H1 (cell line): ENCODE measurements around the gene CDKN1B. TPM values are rescaled to one million over a fixed set of nuclear protein-coding genes. Genes with fewer than 3 reads are reported as not detected.

Experiments used
- CTCF ChIA-PET: fragments of 300-600 bp; sonication (Branson Sonifier 250); formaldehyde crosslinking; loops from one replicate; lab custom pipeline; 2021; ENCODE audit not compliant: partially characterized antibody; lab: Charles Lee
- POLR2A ChIA-PET: fragments of 300-600 bp; sonication (Branson Sonifier 250); formaldehyde crosslinking; loops from one replicate; lab custom pipeline; 2021; ENCODE audit warnings: inconsistent platforms; ENCODE audit not compliant: partially characterized antibody; lab: Charles Lee
- DNase-seq, 2 experiments: peaks; one replicate each; pipeline versions ENCODE4 v3.0.0 to v3.0.0-alpha.2; 2010 to 2022; ENCODE audit warnings: low spot score in 2 of 2, low read depth in 1 of 2, mixed read lengths in 1 of 2
- FAIRE-seq: peaks from 2 replicates; lab custom pipeline; 2011; peaks lifted over from hg19 to GRCh38; lab: Jason Lieb, UNC
- H2AFZ ChIP-seq: 2 replicates; pipeline ENCODE4 v1.8.1; 2012; ENCODE audit warnings: low read length, inconsistent platforms
- H2AK5ac ChIP-seq: 2 replicates; pipeline ENCODE4 v1.6.1; 2013; ENCODE audit warnings: low read depth, low read length
- H2BK120ac ChIP-seq: replicated peaks from 2 replicates; pipeline ENCODE3; 2013; ENCODE audit warnings: low read depth, low read length, inconsistent platforms
- H2BK12ac ChIP-seq: 2 replicates; pipeline ENCODE4 v1.6.1; 2013; ENCODE audit warnings: low read depth, low read length
- H2BK15ac ChIP-seq: 2 replicates; pipeline ENCODE4 v1.6.1; 2013; ENCODE audit warnings: low read length
- H2BK20ac ChIP-seq: 2 replicates; pipeline ENCODE4 v1.6.1; 2013; ENCODE audit warnings: low read length
- H2BK5ac ChIP-seq: 2 replicates; pipeline ENCODE4 v1.6.1; 2013; ENCODE audit warnings: low read depth, low read length
- H3K14ac ChIP-seq: 2 replicates; pipeline ENCODE4 v1.6.1; 2013; ENCODE audit warnings: inconsistent platforms; ENCODE audit not compliant: insufficient read length
- H3K18ac ChIP-seq: 2 replicates; pipeline ENCODE4 v1.6.1; 2013; ENCODE audit warnings: low read length; ENCODE audit errors: extremely low read depth
- H3K23ac ChIP-seq: 2 replicates; pipeline ENCODE4 v1.6.1; 2013; ENCODE audit warnings: inconsistent platforms; ENCODE audit not compliant: insufficient read length
- H3K23me2 ChIP-seq: 2 replicates; pipeline ENCODE4 v1.6.1; 2013; ENCODE audit warnings: low read depth, low read length
- H3K27ac ChIP-seq: 2 replicates; pipeline ENCODE4 v1.6.1; 2011; ENCODE audit warnings: low read depth, low read length, inconsistent platforms
- H3K27me3 ChIP-seq, 4 experiments: replicated peaks in 1 of 4; 1 replicate in 1 of 4; 2 replicates in 3 of 4; pipeline versions ENCODE4 v1.6.1 to v1.8.1; 2011 to 2013; ENCODE audit warnings: low read length in 3 of 4, mild to moderate bottlenecking in 3 of 4, inconsistent platforms in 2 of 4, mixed read lengths in 2 of 4, moderate library complexity in 1 of 4; ENCODE audit not compliant: control insufficient read depth in 3 of 4, insufficient read depth in 3 of 4; ENCODE audit errors: extremely low read depth in 1 of 4
- H3K36me3 ChIP-seq, 4 experiments: 2 replicates each; pipeline versions ENCODE4 v1.6.1 to v1.8.1; 2011 to 2013; ENCODE audit warnings: mild to moderate bottlenecking in 4 of 4, low read length in 3 of 4, moderate library complexity in 2 of 4, control low read depth in 1 of 4, inconsistent platforms in 1 of 4; ENCODE audit not compliant: insufficient read depth in 4 of 4, control insufficient read depth in 2 of 4
- H3K4ac ChIP-seq: replicated peaks from 2 replicates; pipeline ENCODE3; 2013; ENCODE audit warnings: low read length, low read depth, mixed read lengths, inconsistent platforms; ENCODE audit not compliant: insufficient read length
- H3K4me1 ChIP-seq, 4 experiments: replicated peaks in 1 of 4; 1 replicate in 1 of 4; 2 replicates in 3 of 4; pipeline versions ENCODE4 v1.6.1 to v1.8.1; 2011 to 2013; ENCODE audit warnings: low read length in 3 of 4, inconsistent platforms in 2 of 4, mixed read lengths in 1 of 4; ENCODE audit not compliant: insufficient read depth in 4 of 4, control insufficient read depth in 3 of 4
- H3K4me2 ChIP-seq, 2 experiments: 2 replicates each; pipeline versions ENCODE4 v1.6.1 to v1.8.1; 2011 to 2013; ENCODE audit warnings: low read depth in 2 of 2, low read length in 2 of 2, control low read depth in 1 of 2, inconsistent platforms in 1 of 2, mild to moderate bottlenecking in 1 of 2; ENCODE audit not compliant: insufficient read depth in 1 of 2
- H3K4me3 ChIP-seq, 4 experiments: fragments of 200-600, 300-600 bp in 1 of 4; sonication (generic), shearing (Covaris generic), sonication (Bioruptor Twin) in 1 of 4; 2 replicates each; pipeline versions ENCODE4 v1.5.1 to v1.8.1; 2011 to 2016; ENCODE audit warnings: low read length in 4 of 4, low read depth in 3 of 4, control low read depth in 2 of 4, inconsistent platforms in 2 of 4, mild to moderate bottlenecking in 2 of 4, mixed read lengths in 1 of 4, moderate library complexity in 1 of 4; ENCODE audit not compliant: insufficient read depth in 2 of 4; ENCODE audit errors: extremely low read depth in 1 of 4
- H3K56ac ChIP-seq: replicated peaks from 2 replicates; pipeline ENCODE3; 2013; ENCODE audit warnings: low read depth, mild to moderate bottlenecking, mixed read lengths, low read length, inconsistent platforms; ENCODE audit not compliant: insufficient read length
- H3K79me1 ChIP-seq: 2 replicates; pipeline ENCODE4 v1.6.1; 2013; ENCODE audit warnings: low read depth, low read length, control low read depth
- H3K79me2 ChIP-seq, 2 experiments: 2 replicates each; pipeline versions ENCODE4 v1.6.1 to v1.8.1; 2012 to 2013; ENCODE audit warnings: low read length in 2 of 2, mild to moderate bottlenecking in 2 of 2, inconsistent platforms in 1 of 2; ENCODE audit not compliant: insufficient read depth in 2 of 2, control insufficient read depth in 1 of 2
- H3K9ac ChIP-seq, 4 experiments: replicated peaks in 1 of 4; 1 replicate in 1 of 4; 2 replicates in 3 of 4; pipeline versions ENCODE4 v1.6.1 to v1.8.1; 2011 to 2013; ENCODE audit warnings: low read depth in 3 of 4, low read length in 3 of 4, control low read depth in 2 of 4, mild to moderate bottlenecking in 2 of 4, moderate library complexity in 2 of 4, inconsistent platforms in 1 of 4; ENCODE audit errors: extremely low read depth in 1 of 4
- H3K9me3 ChIP-seq, 2 experiments: 2 replicates each; pipeline versions ENCODE4 v1.6.1 to v1.8.1; 2012 to 2013; ENCODE audit warnings: mild to moderate bottlenecking in 2 of 2, moderate library complexity in 2 of 2, control low read depth in 1 of 2, inconsistent platforms in 1 of 2, low read depth in 1 of 2, low read length in 1 of 2, mixed read lengths in 1 of 2; ENCODE audit not compliant: insufficient read depth in 2 of 2
- H4K20me1 ChIP-seq, 2 experiments: replicated peaks in 1 of 2; 2 replicates each; pipeline versions ENCODE3 to v1.8.1; 2011 to 2013; ENCODE audit warnings: inconsistent platforms in 2 of 2, low read length in 2 of 2, mild to moderate bottlenecking in 1 of 2; ENCODE audit not compliant: insufficient read depth in 2 of 2, control insufficient read depth in 1 of 2
- H4K5ac ChIP-seq: 2 replicates; pipeline ENCODE4 v1.6.1; 2013; ENCODE audit warnings: low read length, low read depth, mixed read lengths, inconsistent platforms; ENCODE audit not compliant: insufficient read length
- H4K8ac ChIP-seq: 2 replicates; pipeline ENCODE4 v1.8.0; 2013; ENCODE audit warnings: mild to moderate bottlenecking, moderate library complexity, low read length, inconsistent platforms; ENCODE audit not compliant: insufficient read depth; ENCODE audit errors: extremely low read depth
- H4K91ac ChIP-seq: replicated peaks from 2 replicates; pipeline ENCODE3; 2013; ENCODE audit warnings: low read length, mixed read lengths, inconsistent platforms; ENCODE audit not compliant: insufficient read length
- BACH1 ChIP-seq: IDR thresholded peaks from 2 replicates; pipeline ENCODE4 v1.6.1; 2012; ENCODE audit warnings: low read length, improper control_type of control experiment
- BCL11A ChIP-seq, 2 experiments: IDR thresholded peaks; one replicate each; pipeline ENCODE4 v1.6.1; 2011; ENCODE audit warnings: low read depth in 2 of 2, low read length in 2 of 2, mild to moderate bottlenecking in 2 of 2
- CBX5 ChIP-seq: fragments of 300-800, 300-1000 bp; sonication (generic); IDR thresholded peaks from 2 replicates; pipeline ENCODE4 v1.7.1; 2016; ENCODE audit warnings: antibody characterized with exemption, low read length, low read depth
- CEBPB ChIP-seq: IDR thresholded peaks from 2 replicates; pipeline ENCODE4 v1.6.1; 2012; ENCODE audit warnings: low read depth, low read length
- CREB1 ChIP-seq: IDR thresholded peaks from 2 replicates; pipeline ENCODE4 v1.6.1; 2012; ENCODE audit warnings: inconsistent platforms
- GABPA ChIP-seq: IDR thresholded peaks from 2 replicates; pipeline ENCODE4 v1.6.1; 2011; ENCODE audit warnings: mild to moderate bottlenecking, low read length, moderate library complexity, borderline replicate concordance; ENCODE audit not compliant: insufficient read depth
- GTF2F1 ChIP-seq: IDR thresholded peaks from 2 replicates; pipeline ENCODE4 v1.6.1; 2012; ENCODE audit warnings: low read depth, low read length, improper control_type of control experiment, borderline replicate concordance
- NRF1 ChIP-seq: IDR thresholded peaks from 2 replicates; pipeline ENCODE4 v1.6.1; 2011; ENCODE audit warnings: mild to moderate bottlenecking, low read depth, low read length, improper control_type of control experiment
- POLR2AphosphoS5 ChIP-seq: IDR thresholded peaks from 2 replicates; pipeline ENCODE4 v1.6.1; 2011; ENCODE audit warnings: low read depth, low read length
- RXRA ChIP-seq: IDR thresholded peaks from 2 replicates; pipeline ENCODE4 v1.6.1; 2011; ENCODE audit warnings: low read depth, mild to moderate bottlenecking, low read length, moderate library complexity; ENCODE audit not compliant: insufficient read depth
- SP2 ChIP-seq: IDR thresholded peaks from 2 replicates; pipeline ENCODE4 v1.6.1; 2012; ENCODE audit warnings: mild to moderate bottlenecking, low read length, inconsistent platforms
- SP4 ChIP-seq: IDR thresholded peaks from 2 replicates; pipeline ENCODE4 v1.6.1; 2012; ENCODE audit warnings: low read length, inconsistent platforms
- polyA plus RNA-seq, 7 experiments: library from polyadenylated mRNA; depleted of rRNA in 3 of 7; stranded (reverse) in 5 of 7; unstranded in 2 of 7; fragments of >200 nt in 5 of 7; fragments of 200-250 nt in 2 of 7; gene quantifications; 1 replicate in 5 of 7; 2 replicates in 1 of 7; 4 replicates in 1 of 7; pipeline versions ENCODE4 v1.2.1 to v1.2.3, GENCODE V29; 2011 to 2013; ENCODE audit warnings: missing spikeins in 2 of 7, mixed read lengths in 2 of 7
- total RNA-seq: library from RNA; stranded (reverse); fragmentation: NEBNext Ultra II Directional; extraction: Animal tissue kit (Norgen Biotek cat#: 25700); gene quantifications from 2 replicates; pipeline ENCODE4 v1.2.1, GENCODE V29; 2021
- TF ChIP-seq, protein P1 (sequence below): IDR thresholded peaks from 2 replicates; pipeline ENCODE4 v1.6.1; 2011; ENCODE audit warnings: low read depth, mild to moderate bottlenecking, low read length; ENCODE audit not compliant: insufficient read depth
- TF ChIP-seq, protein P2 (sequence below): IDR thresholded peaks from 2 replicates; pipeline ENCODE4 v1.6.1; 2011; ENCODE audit warnings: low read length, improper control_type of control experiment

CDKN1B gene
- total and polyA plus RNA-seq, 2 of the 8 experiments (the other 6 are each of a cell fraction or from before 2014, with no cell fraction given) = 6.5 to 27.2 TPM

DNA sequence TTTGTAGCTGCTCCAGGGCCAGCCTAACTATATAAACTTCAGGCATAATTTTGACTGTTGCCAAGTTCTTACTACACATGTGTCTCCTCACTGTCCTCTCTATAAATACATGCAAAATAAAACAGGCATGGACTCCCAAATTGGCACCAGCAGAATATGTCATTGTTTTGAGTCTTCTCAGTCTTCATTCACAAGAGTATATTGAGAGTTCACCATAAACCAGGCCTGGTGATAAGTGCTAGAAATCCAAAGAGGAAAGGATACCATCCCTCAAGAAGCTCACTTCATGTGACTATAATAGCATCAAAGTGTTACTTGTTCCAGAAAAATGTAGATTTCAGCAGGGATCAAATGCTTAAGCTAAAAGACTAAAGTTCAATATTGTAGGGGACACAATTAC is 34.9 kb upstream of the CDKN1B start:
- Histone ChIP-seq H2AFZ (no peak overlapping the region), H3K4ac (no peak overlapping the region), H3K79me2 (peaks cover 0 to 35% of the 10 kb centered on the region in 2 experiments; a peak in 2 of 4 replicates), H3K79me1 (peaks cover 5% of the 10 kb centered on the region; the same call in 1 of the 2 replicates), H2BK120ac (no peak overlapping the region), H4K8ac (no peak overlapping the region), H3K23me2 (no peaks in the 10 kb centered on the region; the same call in 1 of the 2 replicates), H3K18ac (no peak overlapping the region), H3K4me3 (peak overlapping the region in 2 of 4 experiments; percentile 11 to 71; a peak in 2 of 8 replicates), H3K36me3 (peaks cover 0 to 4% (median 0%) of the 10 kb centered on the region in 4 experiments; a peak in 2 of 8 replicates), H2BK15ac (no peak overlapping the region), H3K27ac (no peak overlapping the region), H4K91ac (no peak overlapping the region), H3K56ac (no peak overlapping the region), H3K4me1 (peaks cover 5 to 14% (median 7%) of the 10 kb centered on the region in 4 experiments; a peak in 6 of 7 replicates), H2BK12ac (no peak overlapping the region), H3K27me3 (peaks cover 4 to 17% (median 16%) of the 10 kb centered on the region in 4 experiments; a peak in 5 of 7 replicates), H3K9ac (no peak overlapping the region), H2BK5ac (no peak overlapping the region), H3K14ac (no peak overlapping the region), H3K4me2 (peak overlapping the region; percentile 30 to 87; a peak in 2 of 4 replicates), H2AK5ac (no peak overlapping the region), H4K5ac (no peak overlapping the region), H2BK20ac (no peak overlapping the region), H3K23ac (no peak overlapping the region), H3K9me3 (no peaks in the 10 kb centered on the region), H4K20me1 (peaks cover 2 to 9% of the 10 kb centered on the region in 2 experiments)
- DNase-seq = no peak
- CTCF ChIA-PET = interaction anchor here (0.9 to 1.8 kb wide), 6 partner anchors 10 to 70 kb away, joined by 3 to 8 read pairs (median 4); no protein-coding TSS in a partner anchor
- FAIRE-seq = no peak
- POLR2A ChIA-PET = interaction anchor here (1.0 to 3.5 kb wide), 8 partner anchors 10 to 416 kb away, joined by 3 to 16 read pairs (median 4); partner anchors contain the start of gene LRP6
- TF ChIP-seq NRF1 = no peak
- TF ChIP-seq CREB1 = no peak
- TF ChIP-seq GABPA = no peak
- TF ChIP-seq CBX5 = no peak
- no peak for TF ChIP-seq RXRA
- no peak for TF ChIP-seq POLR2AphosphoS5
- TF ChIP-seq, protein P1, sequence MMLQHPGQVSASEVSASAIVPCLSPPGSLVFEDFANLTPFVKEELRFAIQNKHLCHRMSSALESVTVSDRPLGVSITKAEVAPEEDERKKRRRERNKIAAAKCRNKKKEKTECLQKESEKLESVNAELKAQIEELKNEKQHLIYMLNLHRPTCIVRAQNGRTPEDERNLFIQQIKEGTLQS = no peak
- no peak for TF ChIP-seq SP4
- TF ChIP-seq SP2 = no peak
- TF ChIP-seq CEBPB = no peak
- no peak for TF ChIP-seq GTF2F1
- TF ChIP-seq, protein P2, sequence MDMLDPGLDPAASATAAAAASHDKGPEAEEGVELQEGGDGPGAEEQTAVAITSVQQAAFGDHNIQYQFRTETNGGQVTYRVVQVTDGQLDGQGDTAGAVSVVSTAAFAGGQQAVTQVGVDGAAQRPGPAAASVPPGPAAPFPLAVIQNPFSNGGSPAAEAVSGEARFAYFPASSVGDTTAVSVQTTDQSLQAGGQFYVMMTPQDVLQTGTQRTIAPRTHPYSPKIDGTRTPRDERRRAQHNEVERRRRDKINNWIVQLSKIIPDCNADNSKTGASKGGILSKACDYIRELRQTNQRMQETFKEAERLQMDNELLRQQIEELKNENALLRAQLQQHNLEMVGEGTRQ = no peak
- no peak for TF ChIP-seq BCL11A (IDR thresholded peaks at IDR 0.05; ENCODE audit: low read depth in 2 of 2, low read length in 2 of 2)
- TF ChIP-seq BACH1 = no peak
